GM12874 (cell line): Measurements from ENCODE around the gene SYTL5.

Source experiments
- CTCF ChIP-seq: IDR thresholded peaks from 2 replicates; pipeline ENCODE4 v1.5.1; 2011; ENCODE audit warnings: low read depth, mild to moderate bottlenecking, control low read depth, low read length, moderate library complexity; ENCODE audit not compliant: insufficient read depth

Gene SYTL5

GRCh38 chrX:37984880-37985279 lies 21.5 kb upstream of the SYTL5 start:
- no peak for TF ChIP-seq CTCF

- no peak for TF ChIP-seq CTCF
These were observed 19.5 kb upstream of the SYTL5 start for GRCh38 chrX:37986893-37987292.

GRCh38 chrX:37989304-37989703 lies 17.0 kb upstream of the SYTL5 start:
- TF ChIP-seq CTCF: no peak

GRCh38 chrX:37993176-37993575 lies 13.2 kb upstream of the SYTL5 start:
- TF ChIP-seq CTCF: no peak

- no peak for TF ChIP-seq CTCF
These were observed 12.3 kb upstream of the SYTL5 start for GRCh38 chrX:37993837-37994619.

GRCh38 chrX:37995428-37995827 lies 10.9 kb upstream of the SYTL5 start:
- TF ChIP-seq CTCF: no peak

- no peak for TF ChIP-seq CTCF
These were observed 9.3 kb upstream of the SYTL5 start for GRCh38 chrX:37997096-37997495.
